Measurements from ENCODE around the gene KIAA0825.

GRCh38 chr5:94111209-94112004 is 507.0 kb downstream of the KIAA0825 start:
- TF ChIP-seq CTCF (IDR thresholded peaks at IDR 0.05) (no peak), ESRRA (CRISPR knock-in tag; IDR thresholded peaks at IDR 0.05; ENCODE audit: borderline replicate concordance) (no peak), TCF7 (CRISPR knock-in tag; IDR thresholded peaks at IDR 0.05; ENCODE audit: low read depth) (no peak), SOX15 (CRISPR knock-in tag; IDR thresholded peaks at IDR 0.05) (no peak), MAX (CRISPR knock-in tag; IDR thresholded peaks at IDR 0.05) (peak; percentile 87), HMGA2 (CRISPR knock-in tag; IDR thresholded peaks at IDR 0.05) (no peak), PRDM15 (CRISPR knock-in tag; IDR thresholded peaks at IDR 0.05) (no peak)
